SU-DHL-6 (cell line): ENCODE measurements around the gene PTPRG.

Experiments
- H2AFZ ChIP-seq: fragments of 200-600 bp; sonication (generic); 2 replicates; pipeline ENCODE4 v1.6.1; 2014; ENCODE audit warnings: low read depth, mild to moderate bottlenecking, moderate library complexity, mixed read lengths, antibody characterized with exemption, low read length; ENCODE audit not compliant: severe bottlenecking
- H3F3A ChIP-seq: fragments of 200-600 bp; shearing (Covaris generic); 2 replicates; pipeline ENCODE4 v1.6.0; 2016; ENCODE audit warnings: antibody characterized with exemption, mild to moderate bottlenecking; ENCODE audit not compliant: insufficient read depth
- H3K27ac ChIP-seq: fragments of 200-600 bp; sonication (generic); 2 replicates; pipeline ENCODE4 v1.5.1; 2016; ENCODE audit warnings: low read depth, mild to moderate bottlenecking, low read length, moderate library complexity, mixed read lengths
- H3K27me3 ChIP-seq: fragments of 200-600 bp; sonication (generic), shearing (Covaris generic); 2 replicates; pipeline ENCODE4 v1.6.0; 2014; ENCODE audit warnings: mild to moderate bottlenecking, low read length
- H3K36me3 ChIP-seq: fragments of 200-600 bp; sonication (generic); 2 replicates; pipeline ENCODE4 v1.6.1; 2014; ENCODE audit warnings: mild to moderate bottlenecking, low read length, mixed read lengths
- H3K4me2 ChIP-seq: fragments of 300-600, 200-600 bp; shearing (Covaris generic), sonication (generic); 2 replicates; pipeline ENCODE4 v1.6.0; 2014; ENCODE audit warnings: low read length, low read depth, mild to moderate bottlenecking; ENCODE audit not compliant: poor library complexity, severe bottlenecking
- H3K4me3 ChIP-seq: fragments of 200-600 bp; sonication (generic); 2 replicates; pipeline ENCODE4 v1.5.1; 2014; ENCODE audit warnings: antibody characterized with exemption, low read length, mild to moderate bottlenecking, mixed read lengths; ENCODE audit not compliant: insufficient read depth, poor library complexity, severe bottlenecking
- H3K79me2 ChIP-seq: fragments of 200-600 bp; sonication (generic); 2 replicates; pipeline ENCODE4 v1.6.1; 2014; ENCODE audit warnings: mild to moderate bottlenecking, low read length, moderate library complexity; ENCODE audit not compliant: insufficient read depth
- H3K9ac ChIP-seq: fragments of 200-600 bp; sonication (generic); 2 replicates; pipeline ENCODE4 v1.7.0; 2014; ENCODE audit warnings: mild to moderate bottlenecking, low read length
- H3K9me2 ChIP-seq: fragments of 200-600 bp; sonication (generic); replicated peaks from 2 replicates; pipeline ENCODE4 v1.6.1; 2014; ENCODE audit warnings: low read length; ENCODE audit not compliant: insufficient read depth
- H3K9me3 ChIP-seq: fragments of 200-600 bp; sonication (generic); 2 replicates; pipeline ENCODE4 v1.6.1; 2014; ENCODE audit warnings: low read length, mixed read lengths; ENCODE audit not compliant: insufficient read depth
- H4K20me1 ChIP-seq: fragments of 200-600 bp; sonication (generic); 2 replicates; pipeline ENCODE4 v1.6.1; 2014; ENCODE audit warnings: low read depth, mild to moderate bottlenecking, antibody characterized with exemption, low read length, moderate library complexity, mixed read lengths
- EZH2phosphoT487 ChIP-seq: fragments of 200-600 bp; sonication (generic), shearing (Covaris generic); conservative IDR thresholded peaks from 2 replicates; pipeline ENCODE4 v1.6.1; 2018; ENCODE audit warnings: mild to moderate bottlenecking, antibody characterized with exemption, low read length, moderate library complexity, mixed read lengths
- TF ChIP-seq, protein P1 (sequence below): fragments of 200-600 bp; sonication (generic); IDR thresholded peaks from one replicate; pipeline ENCODE4 v1.5.1; 2017; ENCODE audit warnings: antibody characterized with exemption, mild to moderate bottlenecking, low read length, moderate library complexity; ENCODE audit not compliant: insufficient read depth, poor library complexity, severe bottlenecking

Gene PTPRG

DNA sequence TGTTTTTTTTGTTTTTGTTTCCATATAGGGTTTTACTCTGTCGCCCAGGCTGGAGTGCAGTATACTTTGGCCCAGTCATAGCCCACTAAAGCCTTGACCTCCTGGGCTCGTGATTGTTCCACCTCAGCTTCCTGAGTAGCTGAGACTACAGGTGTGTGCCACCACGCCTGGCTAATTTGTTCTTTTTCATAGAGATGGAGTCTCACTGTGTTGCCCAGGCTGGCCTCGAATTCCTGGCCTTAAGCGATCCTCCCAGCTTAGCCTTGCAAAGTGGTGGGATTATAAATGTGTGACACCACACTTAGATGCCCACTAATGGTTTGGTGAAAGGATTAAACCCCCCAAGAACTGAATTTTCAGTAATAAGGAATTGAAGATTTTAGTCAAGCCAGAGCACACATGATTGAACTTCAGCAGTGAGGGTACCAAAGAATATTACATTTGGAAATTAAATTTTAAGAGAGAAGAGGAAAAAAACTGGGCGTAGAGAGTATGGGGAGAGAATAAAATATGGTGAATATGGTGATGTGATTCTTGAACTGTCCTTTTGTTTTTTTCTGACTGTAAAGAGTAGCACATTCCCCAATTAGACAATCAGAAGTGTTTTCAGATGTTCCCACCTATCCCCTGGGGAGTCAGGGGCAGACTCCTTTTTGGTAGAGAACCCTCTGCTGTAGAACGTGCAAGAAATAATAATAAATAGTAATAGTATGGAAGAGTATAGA lies 208.1 kb downstream of the PTPRG start:
- no peak overlapping the region for H3K9ac ChIP-seq
- H3K27me3 ChIP-seq: no peaks in the 10 kb centered on the region
- H3K79me2 ChIP-seq: no peaks in the 10 kb centered on the region

GRCh38 chr3:61771976-61772375 lies 210.6 kb downstream of the PTPRG start:
- no peaks in the 10 kb centered on the region for H3K9me3 ChIP-seq
- H3K36me3 ChIP-seq: no peaks in the 10 kb centered on the region
- no peaks in the 10 kb centered on the region for H3F3A ChIP-seq
- no peak overlapping the region for H3K4me2 ChIP-seq
- no peak overlapping the region for H2AFZ ChIP-seq
- H3K9ac ChIP-seq: no peak overlapping the region
- H3K4me3 ChIP-seq: no peak overlapping the region
- no peak overlapping the region for H3K27ac ChIP-seq
- H4K20me1 ChIP-seq: no peaks in the 10 kb centered on the region
- H3K27me3 ChIP-seq: no peaks in the 10 kb centered on the region
- H3K79me2 ChIP-seq: no peaks in the 10 kb centered on the region
- TF ChIP-seq EZH2phosphoT487: no peak
- TF ChIP-seq, protein P1, sequence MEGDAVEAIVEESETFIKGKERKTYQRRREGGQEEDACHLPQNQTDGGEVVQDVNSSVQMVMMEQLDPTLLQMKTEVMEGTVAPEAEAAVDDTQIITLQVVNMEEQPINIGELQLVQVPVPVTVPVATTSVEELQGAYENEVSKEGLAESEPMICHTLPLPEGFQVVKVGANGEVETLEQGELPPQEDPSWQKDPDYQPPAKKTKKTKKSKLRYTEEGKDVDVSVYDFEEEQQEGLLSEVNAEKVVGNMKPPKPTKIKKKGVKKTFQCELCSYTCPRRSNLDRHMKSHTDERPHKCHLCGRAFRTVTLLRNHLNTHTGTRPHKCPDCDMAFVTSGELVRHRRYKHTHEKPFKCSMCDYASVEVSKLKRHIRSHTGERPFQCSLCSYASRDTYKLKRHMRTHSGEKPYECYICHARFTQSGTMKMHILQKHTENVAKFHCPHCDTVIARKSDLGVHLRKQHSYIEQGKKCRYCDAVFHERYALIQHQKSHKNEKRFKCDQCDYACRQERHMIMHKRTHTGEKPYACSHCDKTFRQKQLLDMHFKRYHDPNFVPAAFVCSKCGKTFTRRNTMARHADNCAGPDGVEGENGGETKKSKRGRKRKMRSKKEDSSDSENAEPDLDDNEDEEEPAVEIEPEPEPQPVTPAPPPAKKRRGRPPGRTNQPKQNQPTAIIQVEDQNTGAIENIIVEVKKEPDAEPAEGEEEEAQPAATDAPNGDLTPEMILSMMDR: no peak
- H3K9me2 ChIP-seq: no peaks in the 10 kb centered on the region

More for the DNA sequence above, 208.1 kb downstream of the PTPRG start:
- Histone ChIP-seq H3K27ac (no peak overlapping the region), H3K4me3 (no peak overlapping the region), H2AFZ (no peak overlapping the region), H3F3A (no peaks in the 10 kb centered on the region), H3K4me2 (no peak overlapping the region), H4K20me1 (no peaks in the 10 kb centered on the region), H3K9me2 (no peaks in the 10 kb centered on the region), H3K36me3 (no peaks in the 10 kb centered on the region), H3K9me3 (no peaks in the 10 kb centered on the region)
- TF ChIP-seq, protein P1: no peak
- no peak for TF ChIP-seq EZH2phosphoT487

GRCh38 chr3:61772456-61772855 lies 211.1 kb downstream of the PTPRG start:
- H3F3A ChIP-seq: no peaks in the 10 kb centered on the region
- no peaks in the 10 kb centered on the region for H3K27me3 ChIP-seq
- TF ChIP-seq, protein P1: no peak
- TF ChIP-seq EZH2phosphoT487: no peak
- no peak overlapping the region for H3K9ac ChIP-seq
- no peak overlapping the region for H3K4me3 ChIP-seq
- no peak overlapping the region for H3K27ac ChIP-seq
- H3K4me2 ChIP-seq: no peak overlapping the region
- H4K20me1 ChIP-seq: no peaks in the 10 kb centered on the region
- H3K79me2 ChIP-seq: no peaks in the 10 kb centered on the region
- no peak overlapping the region for H2AFZ ChIP-seq
- H3K36me3 ChIP-seq: no peaks in the 10 kb centered on the region
- H3K9me3 ChIP-seq: no peaks in the 10 kb centered on the region
- no peaks in the 10 kb centered on the region for H3K9me2 ChIP-seq
